Activated CD4-positive, alpha-beta T cell treated with anti-CD3 and anti-CD28 coated beads, Interleukin-2, amount 50 U/mL, for 1 hour (primary cell): ENCODE data around the gene LTA.

Experiments
- DNase-seq: peaks from one replicate; pipeline ENCODE4 v3.0.0-alpha.2; 2020

The LTA gene

GRCh38 chr6:31574106-31575061, 2.3 kb downstream of the LTA start:
- no peak for DNase-seq

DNA sequence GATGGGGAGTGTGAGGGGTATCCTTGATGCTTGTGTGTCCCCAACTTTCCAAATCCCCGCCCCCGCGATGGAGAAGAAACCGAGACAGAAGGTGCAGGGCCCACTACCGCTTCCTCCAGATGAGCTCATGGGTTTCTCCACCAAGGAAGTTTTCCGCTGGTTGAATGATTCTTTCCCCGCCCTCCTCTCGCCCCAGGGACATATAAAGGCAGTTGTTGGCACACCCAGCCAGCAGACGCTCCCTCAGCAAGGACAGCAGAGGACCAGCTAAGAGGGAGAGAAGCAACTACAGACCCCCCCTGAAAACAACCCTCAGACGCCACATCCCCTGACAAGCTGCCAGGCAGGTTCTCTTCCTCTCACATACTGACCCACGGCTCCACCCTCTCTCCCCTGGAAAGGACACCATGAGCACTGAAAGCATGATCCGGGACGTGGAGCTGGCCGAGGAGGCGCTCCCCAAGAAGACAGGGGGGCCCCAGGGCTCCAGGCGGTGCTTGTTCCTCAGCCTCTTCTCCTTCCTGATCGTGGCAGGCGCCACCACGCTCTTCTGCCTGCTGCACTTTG, 3.3 kb downstream of the LTA start, which contains the start of gene TNF:
Gene TNF (plus strand): TSS at position 231 of the 567 bp plus-strand sequence. CDS start 177 bp downstream, at position 408.
- peak; percentile 78 for DNase-seq

GRCh38 chr6:31575952-31576685, 4.0 kb downstream of the LTA start:
- DNase-seq = no peak

- DNase-seq = no peak
These were observed 4.9 kb downstream of the LTA start for GRCh38 chr6:31576897-31577578.

DNA sequence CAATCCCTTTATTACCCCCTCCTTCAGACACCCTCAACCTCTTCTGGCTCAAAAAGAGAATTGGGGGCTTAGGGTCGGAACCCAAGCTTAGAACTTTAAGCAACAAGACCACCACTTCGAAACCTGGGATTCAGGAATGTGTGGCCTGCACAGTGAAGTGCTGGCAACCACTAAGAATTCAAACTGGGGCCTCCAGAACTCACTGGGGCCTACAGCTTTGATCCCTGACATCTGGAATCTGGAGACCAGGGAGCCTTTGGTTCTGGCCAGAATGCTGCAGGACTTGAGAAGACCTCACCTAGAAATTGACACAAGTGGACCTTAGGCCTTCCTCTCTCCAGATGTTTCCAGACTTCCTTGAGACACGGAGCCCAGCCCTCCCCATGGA, 5.5 kb downstream of the LTA start:
- DNase-seq = no peak

DNA sequence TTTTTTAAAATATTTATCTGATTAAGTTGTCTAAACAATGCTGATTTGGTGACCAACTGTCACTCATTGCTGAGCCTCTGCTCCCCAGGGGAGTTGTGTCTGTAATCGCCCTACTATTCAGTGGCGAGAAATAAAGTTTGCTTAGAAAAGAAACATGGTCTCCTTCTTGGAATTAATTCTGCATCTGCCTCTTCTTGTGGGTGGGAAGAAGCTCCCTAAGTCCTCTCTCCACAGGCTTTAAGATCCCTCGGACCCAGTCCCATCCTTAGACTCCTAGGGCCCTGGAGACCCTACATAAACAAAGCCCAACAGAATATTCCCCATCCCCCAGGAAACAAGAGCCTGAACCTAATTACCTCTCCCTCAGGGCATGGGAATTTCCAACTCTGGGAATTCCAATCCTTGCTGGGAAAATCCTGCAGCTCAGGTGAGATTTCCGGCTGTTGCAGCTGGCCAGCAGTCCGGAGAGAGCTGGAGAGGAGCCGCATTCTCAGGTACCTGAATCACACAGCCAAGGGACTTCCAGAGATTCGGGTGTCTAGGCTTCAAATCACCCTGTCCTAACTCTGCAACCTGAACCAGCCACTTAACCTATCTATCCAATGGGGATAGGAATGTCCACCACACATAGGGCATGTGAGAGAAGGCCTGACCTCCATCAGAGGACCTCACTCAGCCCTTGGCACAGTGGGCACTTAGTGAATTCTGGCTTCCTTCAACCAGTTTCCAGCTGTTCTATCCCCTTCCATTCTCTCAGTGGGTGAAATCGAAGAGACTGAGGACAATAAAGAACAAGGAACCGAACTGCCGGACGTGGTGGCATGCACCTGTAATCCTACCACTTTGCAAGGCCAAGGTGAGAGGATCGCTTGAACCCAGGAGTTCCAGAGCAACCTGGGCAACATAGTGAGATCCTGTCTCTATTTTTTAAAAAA, 6.4 kb downstream of the LTA start:
- no peak for DNase-seq

GRCh38 chr6:31579119-31579505, 7.0 kb downstream of the LTA start:
- DNase-seq = no peak

- DNase-seq = no peak
These were observed 7.7 kb downstream of the LTA start for GRCh38 chr6:31579546-31580437.

DNA sequence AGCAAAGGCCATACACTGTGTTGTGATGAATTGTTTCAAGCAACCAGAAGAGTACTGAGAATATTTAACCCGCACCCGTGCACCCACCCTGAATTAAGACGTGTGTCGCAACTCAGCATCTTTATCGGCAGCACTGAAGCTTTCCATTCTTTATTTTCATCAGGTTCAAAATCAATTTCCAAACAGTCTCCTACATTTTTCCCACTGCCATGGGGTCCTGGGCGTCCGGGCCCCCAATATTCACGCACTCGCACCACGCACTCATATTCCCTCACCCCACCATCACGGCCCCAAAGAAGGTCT, 8.3 kb downstream of the LTA start:
- DNase-seq = no peak

GRCh38 chr6:31580807-31581433, 8.8 kb downstream of the LTA start:
- peak; percentile 88 for DNase-seq

DNA sequence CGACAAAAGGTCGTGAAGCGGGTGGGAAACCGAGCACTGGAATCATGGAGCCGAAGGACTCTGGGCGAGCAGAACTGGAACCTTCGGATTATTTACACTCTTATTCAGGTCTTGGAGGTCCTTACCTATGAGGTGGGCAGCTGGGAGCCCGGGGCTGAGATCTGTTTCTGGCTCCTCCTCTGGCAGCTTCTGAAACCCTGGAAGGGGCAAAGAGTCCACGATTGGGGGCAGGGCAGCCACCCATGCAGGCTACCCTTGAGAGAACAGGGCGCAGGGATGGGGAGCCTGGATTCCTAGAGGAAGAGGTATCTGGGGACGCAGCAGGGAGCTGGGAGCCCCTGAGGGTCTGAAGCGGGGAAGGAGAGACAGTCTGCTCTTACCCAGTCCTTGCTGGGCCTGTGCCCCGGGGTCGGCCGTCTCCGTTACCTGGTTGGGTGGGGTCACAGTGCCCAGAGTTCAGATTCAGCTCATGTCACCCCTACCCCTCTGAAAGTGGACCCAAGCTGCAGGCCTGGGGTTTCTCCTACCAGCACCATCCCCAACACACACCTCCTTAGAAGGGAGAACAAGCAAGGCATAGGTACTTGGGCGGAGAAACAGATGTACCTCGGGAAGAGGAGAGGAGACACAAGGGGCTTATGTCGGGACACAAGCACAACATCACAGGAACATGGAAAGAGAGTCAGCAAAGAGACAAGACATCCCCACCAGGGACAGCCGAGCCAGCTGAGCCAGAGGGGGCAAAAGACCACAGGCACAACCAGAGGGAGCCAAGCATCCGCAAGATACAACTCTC, 9.5 kb downstream of the LTA start:
- no peak for DNase-seq

- peak; percentile 65 for DNase-seq
These were observed 10.1 kb downstream of the LTA start, which contains the start of gene LTB for GRCh38 chr6:31582230-31582643. Gene LTB, minus strand, starts transcription at chr6:31582424. Its CDS starts 7 bp downstream, at chr6:31582417.

DNA sequence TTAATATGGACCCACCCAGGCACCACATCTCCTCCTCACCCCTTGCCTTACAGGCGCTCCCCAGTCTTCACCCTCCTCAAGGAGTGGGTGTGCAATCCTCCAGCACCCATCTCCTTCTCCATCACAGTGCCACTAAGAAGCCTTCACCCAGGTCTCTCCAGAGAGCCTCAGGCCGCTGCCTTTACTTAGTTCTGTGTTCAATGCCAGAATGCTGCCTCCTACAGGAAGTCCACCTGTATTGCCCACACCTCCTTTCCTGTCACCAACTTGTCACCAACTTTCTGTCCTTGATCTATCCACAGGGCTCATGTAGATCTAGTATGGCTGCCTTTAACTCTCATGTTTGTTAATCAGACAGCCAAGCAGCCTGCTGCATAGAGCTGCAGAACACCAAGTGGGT, 13.4 kb downstream of the LTA start:
- DNase-seq = no peak

- DNase-seq = no peak
These were observed 13.9 kb downstream of the LTA start, which contains the start of gene LST1 for GRCh38 chr6:31586008-31586407. Gene LST1, plus strand, starts transcription at chr6:31586277. Its CDS starts 1,023 bp downstream, at chr6:31587300.

- DNase-seq = no peak
These were observed 14.7 kb downstream of the LTA start for GRCh38 chr6:31586599-31587281.

DNA sequence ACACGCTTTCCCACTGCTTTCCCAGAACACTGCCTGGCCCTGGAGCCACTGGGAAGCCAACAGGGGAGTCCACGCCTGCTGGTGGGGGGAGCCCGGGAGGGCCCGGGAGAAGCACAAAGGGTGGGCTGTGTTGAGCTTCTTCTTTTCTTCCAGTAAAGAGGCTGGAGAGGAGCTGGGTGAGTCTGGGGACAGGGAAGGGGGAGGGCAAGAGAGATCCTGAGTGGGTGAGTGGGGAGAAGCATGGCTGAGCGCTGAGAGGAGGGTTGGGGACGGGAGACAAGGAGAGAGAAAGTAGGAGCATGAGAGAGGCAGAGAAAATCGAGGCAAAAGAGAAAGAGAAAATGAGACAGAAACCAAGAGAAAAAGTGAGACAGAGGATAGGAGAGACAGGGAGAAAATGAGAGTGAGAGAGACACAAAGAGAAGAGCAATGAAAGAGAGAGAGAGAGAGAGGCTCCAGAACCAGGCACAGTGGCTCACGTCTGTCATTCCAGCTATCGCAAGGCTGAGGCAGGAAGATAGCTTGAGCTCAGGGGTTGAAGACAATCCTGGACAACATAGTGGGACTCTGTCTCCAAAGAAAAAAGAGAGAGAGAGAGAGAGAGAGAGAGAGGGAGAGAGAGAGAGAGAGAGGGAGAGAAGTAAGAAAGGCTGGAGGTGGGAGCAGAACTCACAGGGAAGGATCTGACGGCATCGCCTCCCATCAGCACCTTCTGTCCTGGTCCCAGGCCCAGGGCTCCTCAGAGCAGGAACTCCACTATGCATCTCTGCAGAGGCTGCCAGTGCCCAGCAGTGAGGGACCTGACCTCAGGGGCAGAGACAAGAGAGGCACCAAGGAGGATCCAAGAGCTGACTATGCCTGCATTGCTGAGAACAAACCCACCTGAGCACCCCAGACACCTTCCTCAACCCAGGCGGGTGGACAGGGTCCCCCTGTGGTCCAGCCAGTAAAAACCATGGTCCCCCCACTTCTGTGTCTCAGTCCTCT, 16.0 kb downstream of the LTA start:
- no peak for DNase-seq

- no peak for DNase-seq
These were observed 17.0 kb downstream of the LTA start for GRCh38 chr6:31588871-31589650.
